ENCODE results near the gene STRA6.

GRCh38 chr15:74213858-74214284 lies 11.3 kb upstream of the STRA6 start:
- TF ChIP-seq, protein P1, sequence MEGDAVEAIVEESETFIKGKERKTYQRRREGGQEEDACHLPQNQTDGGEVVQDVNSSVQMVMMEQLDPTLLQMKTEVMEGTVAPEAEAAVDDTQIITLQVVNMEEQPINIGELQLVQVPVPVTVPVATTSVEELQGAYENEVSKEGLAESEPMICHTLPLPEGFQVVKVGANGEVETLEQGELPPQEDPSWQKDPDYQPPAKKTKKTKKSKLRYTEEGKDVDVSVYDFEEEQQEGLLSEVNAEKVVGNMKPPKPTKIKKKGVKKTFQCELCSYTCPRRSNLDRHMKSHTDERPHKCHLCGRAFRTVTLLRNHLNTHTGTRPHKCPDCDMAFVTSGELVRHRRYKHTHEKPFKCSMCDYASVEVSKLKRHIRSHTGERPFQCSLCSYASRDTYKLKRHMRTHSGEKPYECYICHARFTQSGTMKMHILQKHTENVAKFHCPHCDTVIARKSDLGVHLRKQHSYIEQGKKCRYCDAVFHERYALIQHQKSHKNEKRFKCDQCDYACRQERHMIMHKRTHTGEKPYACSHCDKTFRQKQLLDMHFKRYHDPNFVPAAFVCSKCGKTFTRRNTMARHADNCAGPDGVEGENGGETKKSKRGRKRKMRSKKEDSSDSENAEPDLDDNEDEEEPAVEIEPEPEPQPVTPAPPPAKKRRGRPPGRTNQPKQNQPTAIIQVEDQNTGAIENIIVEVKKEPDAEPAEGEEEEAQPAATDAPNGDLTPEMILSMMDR (IDR thresholded peaks at IDR 0.05), result no peak
- TF ChIP-seq POLR2A (IDR thresholded peaks at IDR 0.05) (no peak), POLR2AphosphoS5 (IDR thresholded peaks at IDR 0.05) (no peak)

Data from breast epithelium (tissue), 3 donors.